H9 (cell line): ENCODE measurements around the gene SH3RF3. TPM values are rescaled to one million over a fixed set of nuclear protein-coding genes. Genes with fewer than 3 reads are reported as not detected.

Experiments
- DNase-seq: peaks from one replicate; pipeline ENCODE4 v3.0.0-alpha.2; 2017
- H2AFZ ChIP-seq: one replicate; pipeline ENCODE4 v1.6.1; 2013; ENCODE audit warnings: mild to moderate bottlenecking, low read length, control low read depth, moderate library complexity
- H2AK5ac ChIP-seq: 2 replicates; pipeline ENCODE4 v1.6.1; 2013; ENCODE audit warnings: low read length, control low read depth, mixed read lengths; ENCODE audit not compliant: insufficient read length
- H2BK120ac ChIP-seq: one replicate; pipeline ENCODE4 v1.6.1; 2013; ENCODE audit warnings: low read depth, mild to moderate bottlenecking, low read length, control low read depth, inconsistent platforms; ENCODE audit not compliant: poor library complexity, severe bottlenecking
- H2BK12ac ChIP-seq: 2 replicates; pipeline ENCODE4 v1.6.1; 2013; ENCODE audit warnings: low read length, control low read depth, mixed read lengths, low read depth; ENCODE audit not compliant: insufficient read length
- H2BK15ac ChIP-seq: 2 replicates; pipeline ENCODE4 v1.6.1; 2013; ENCODE audit warnings: low read depth, low read length, control low read depth
- H2BK20ac ChIP-seq: one replicate; pipeline ENCODE4 v1.6.1; 2013; ENCODE audit warnings: low read depth, mild to moderate bottlenecking, low read length, control low read depth, inconsistent platforms; ENCODE audit not compliant: poor library complexity, severe bottlenecking
- H2BK5ac ChIP-seq: 2 replicates; pipeline ENCODE4 v1.6.1; 2013; ENCODE audit warnings: low read length, control low read depth, mixed read lengths; ENCODE audit not compliant: insufficient read length
- H3K14ac ChIP-seq: 2 replicates; pipeline ENCODE4 v1.6.1; 2013; ENCODE audit warnings: low read length, control low read depth; ENCODE audit not compliant: insufficient read depth
- H3K18ac ChIP-seq: 2 replicates; pipeline ENCODE4 v1.6.1; 2013; ENCODE audit warnings: low read depth, mild to moderate bottlenecking, mixed read lengths, low read length, control low read depth; ENCODE audit not compliant: insufficient read length
- H3K23ac ChIP-seq: 2 replicates; pipeline ENCODE4 v1.6.1; 2013; ENCODE audit warnings: low read length, control low read depth, mixed read lengths, low read depth; ENCODE audit not compliant: insufficient read length
- H3K23me2 ChIP-seq: 2 replicates; pipeline ENCODE4 v1.6.1; 2013; ENCODE audit warnings: low read depth, mild to moderate bottlenecking, mixed read lengths, low read length, control low read depth; ENCODE audit not compliant: insufficient read length, poor library complexity, severe bottlenecking
- H3K27ac ChIP-seq: 2 replicates; pipeline ENCODE4 v1.5.1; 2013; ENCODE audit warnings: low read length, control low read depth, mixed read lengths, low read depth; ENCODE audit not compliant: insufficient read length
- H3K27me3 ChIP-seq: 2 replicates; pipeline ENCODE4 v1.6.1; 2013; ENCODE audit warnings: low read length, control low read depth, inconsistent platforms; ENCODE audit not compliant: insufficient read depth
- H3K4ac ChIP-seq: 2 replicates; pipeline ENCODE4 v1.6.1; 2013; ENCODE audit warnings: low read depth, mild to moderate bottlenecking, control low read depth, inconsistent platforms, low read length, moderate library complexity
- H3K4me1 ChIP-seq: 2 replicates; pipeline ENCODE4 v1.6.1; 2013; ENCODE audit warnings: low read length, control low read depth, inconsistent platforms; ENCODE audit not compliant: insufficient read depth
- H3K4me2 ChIP-seq: 2 replicates; pipeline ENCODE4 v1.6.1; 2013; ENCODE audit warnings: low read length, control low read depth, mixed read lengths; ENCODE audit not compliant: insufficient read length, insufficient read depth
- H3K56ac ChIP-seq: 2 replicates; pipeline ENCODE4 v1.6.1; 2013; ENCODE audit warnings: low read depth, mild to moderate bottlenecking, mixed read lengths, low read length, control low read depth; ENCODE audit not compliant: insufficient read length
- H3K79me1 ChIP-seq: 2 replicates; pipeline ENCODE4 v1.6.1; 2013; ENCODE audit warnings: low read depth, mild to moderate bottlenecking, moderate library complexity, low read length, control low read depth, inconsistent platforms; ENCODE audit not compliant: insufficient read depth, poor library complexity, severe bottlenecking
- H3K79me2 ChIP-seq: 2 replicates; pipeline ENCODE4 v1.6.1; 2013; ENCODE audit warnings: low read length, control low read depth, inconsistent platforms; ENCODE audit not compliant: insufficient read depth
- H3K9ac ChIP-seq: 2 replicates; pipeline ENCODE4 v1.6.1; 2013; ENCODE audit warnings: low read length, control low read depth, mixed read lengths; ENCODE audit not compliant: insufficient read length; ENCODE audit errors: extremely low read depth
- H3K9me3 ChIP-seq: one replicate; pipeline ENCODE4 v1.6.1; 2013; ENCODE audit warnings: low read depth, low read length, inconsistent platforms; ENCODE audit not compliant: control insufficient read depth
- H3T11ph ChIP-seq: one replicate; pipeline ENCODE4 v1.6.1; 2013; ENCODE audit warnings: mild to moderate bottlenecking, low read length, control low read depth, inconsistent platforms
- H4K20me1 ChIP-seq: one replicate; pipeline ENCODE4 v1.6.1; 2013; ENCODE audit not compliant: control insufficient read depth, insufficient read length, insufficient read depth
- H4K5ac ChIP-seq: 2 replicates; pipeline ENCODE4 v1.6.1; 2013; ENCODE audit warnings: low read depth, mild to moderate bottlenecking, mixed read lengths, low read length, control low read depth; ENCODE audit not compliant: insufficient read length
- H4K8ac ChIP-seq: replicated peaks from 2 replicates; pipeline ENCODE4 v1.6.1; 2013; ENCODE audit warnings: low read length, control low read depth, mixed read lengths, low read depth; ENCODE audit not compliant: insufficient read length
- H4K91ac ChIP-seq: 2 replicates; pipeline ENCODE4 v1.6.1; 2013; ENCODE audit warnings: low read depth, mild to moderate bottlenecking, moderate library complexity, mixed read lengths, low read length, control low read depth; ENCODE audit not compliant: insufficient read length
- H3K27ac Mint-ChIP-seq, 3 experiments: 2 replicates in 2 of 3; 3 replicates in 1 of 3; pipeline ENCODE4 v1.8.0; 2020 to 2021; ENCODE audit warnings: mixed read lengths in 3 of 3, mild to moderate bottlenecking in 1 of 3, moderate library complexity in 1 of 3
- H3K27me3 Mint-ChIP-seq: 2 replicates; pipeline ENCODE4 v1.8.0; 2021; ENCODE audit warnings: low read depth, mild to moderate bottlenecking, moderate library complexity, mixed read lengths
- H3K36me3 Mint-ChIP-seq, 3 experiments: 2 replicates in 2 of 3; 3 replicates in 1 of 3; pipeline ENCODE4 v1.8.0; 2020 to 2021; ENCODE audit warnings: low read depth in 3 of 3, mixed read lengths in 3 of 3; ENCODE audit not compliant: insufficient read depth in 1 of 3
- H3K4me1 Mint-ChIP-seq, 2 experiments: 2 replicates each; pipeline ENCODE4 v1.8.0; 2020; ENCODE audit warnings: mixed read lengths in 2 of 2
- H3K4me3 Mint-ChIP-seq, 2 experiments: 2 replicates in 1 of 2; 3 replicates in 1 of 2; pipeline ENCODE4 v1.8.0; 2020 to 2021; ENCODE audit warnings: mild to moderate bottlenecking in 2 of 2, mixed read lengths in 2 of 2, moderate library complexity in 1 of 2
- H3K9me3 Mint-ChIP-seq, 2 experiments: 2 replicates in 1 of 2; 3 replicates in 1 of 2; pipeline ENCODE4 v1.8.0; 2020; ENCODE audit warnings: mild to moderate bottlenecking in 2 of 2, mixed read lengths in 2 of 2, moderate library complexity in 1 of 2
- CTCF ChIP-seq: fragments of 200-600 bp; sonication (generic); conservative IDR thresholded peaks from 3 replicates; pipeline ENCODE4 v1.8.0; 2021; ENCODE audit warnings: antibody characterized with exemption, mild to moderate bottlenecking
- WGBS: extraction: QIAGEN DNeasy Blood & Tissue Kit; methylation state at CpG from one replicate; pipeline ENCODE4 v1.1.7; 2013; ENCODE audit warnings: missing lambda C conversion rate, low lambda C conversion rate, mixed read lengths; ENCODE audit not compliant: insufficient read length; ENCODE audit errors: extremely low coverage; 5-methylcytosine and 5-hydroxymethylcytosine counted together
- total RNA-seq: library from RNA; stranded (reverse); gene quantifications from 2 replicates; pipeline ENCODE4 v1.2.1, GENCODE V29; 2021

The SH3RF3 gene
- total RNA-seq, 1 experiment from 2014 or later = 0.46 TPM

DNA sequence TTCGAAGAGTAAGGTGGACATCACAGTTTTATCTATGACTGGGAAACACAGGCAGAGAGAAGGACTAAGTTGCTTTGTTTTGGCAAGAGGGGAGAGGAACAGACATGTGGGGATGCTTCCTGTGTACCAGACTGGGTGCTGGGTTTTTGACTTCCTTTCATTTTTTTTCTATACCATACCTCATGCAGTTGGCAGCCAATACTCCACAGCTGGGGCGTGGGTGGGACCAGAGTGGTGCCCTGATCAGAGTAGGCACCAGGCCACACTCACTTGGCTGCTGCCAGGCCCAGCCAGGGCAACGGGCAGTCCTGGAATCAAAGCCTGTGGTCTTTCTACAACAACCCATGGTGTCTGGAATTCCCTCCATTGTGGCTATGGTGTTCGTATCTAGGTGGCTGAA is 45.2 kb downstream of the SH3RF3 start:
- H3K27ac ChIP-seq = no peak overlapping the region
- no peak overlapping the region for H3K9ac ChIP-seq
- H4K91ac ChIP-seq = no peak overlapping the region
- no peak overlapping the region for H3K56ac ChIP-seq
- no peak overlapping the region for H2BK20ac ChIP-seq
- H2AFZ ChIP-seq = no peak overlapping the region
- H3K9me3 ChIP-seq = no peaks in the 10 kb centered on the region
- Mint-ChIP-seq H3K27ac (0 out of 7 replicates have a peak overlapping the region, but pooled peaks of 1 of the 3 experiments have one; percentile 53), H3K27me3 (no peaks in the 10 kb centered on the region; the same call in 1 of the 2 replicates), H3K4me1 (peaks cover 28 to 31% of the 10 kb centered on the region in 2 experiments), H3K9me3 (peaks cover 12 to 15% of the 10 kb centered on the region in 2 experiments; a peak in 4 of 5 replicates), H3K4me3 (no peak overlapping the region), H3K36me3 (peaks cover 2 to 4% (median 2%) of the 10 kb centered on the region in 3 experiments; a peak in 3 of 7 replicates)
- H3K79me1 ChIP-seq = no peaks in the 10 kb centered on the region
- no peak overlapping the region for H3K23ac ChIP-seq
- no CpG with 5 or more reads among the region's 4 CpGs for whole genome bisulfite sequencing
- H2BK120ac ChIP-seq = no peak overlapping the region
- H3K18ac ChIP-seq = no peak overlapping the region
- no peak overlapping the region for H2BK5ac ChIP-seq
- H3K23me2 ChIP-seq = no peaks in the 10 kb centered on the region
- no peak overlapping the region for H4K8ac ChIP-seq
- no peak for TF ChIP-seq CTCF
- H3K14ac ChIP-seq = no peak overlapping the region
- no peak overlapping the region for H2BK15ac ChIP-seq
- H3K27me3 ChIP-seq = no peaks in the 10 kb centered on the region
- no peak for DNase-seq
- H3K4me2 ChIP-seq = no peak overlapping the region
- no peak overlapping the region for H3T11ph ChIP-seq
- no peaks in the 10 kb centered on the region for H3K79me2 ChIP-seq
- no peak overlapping the region for H3K4ac ChIP-seq
- H2AK5ac ChIP-seq = no peak overlapping the region
- H4K20me1 ChIP-seq = no peaks in the 10 kb centered on the region
- H4K5ac ChIP-seq = no peak overlapping the region
- no peaks in the 10 kb centered on the region; the same call in 1 of the 2 replicates for H3K4me1 ChIP-seq
- no peak overlapping the region for H2BK12ac ChIP-seq
